Karpas-422 (cell line): ENCODE data around the gene ROS1. TPM values are rescaled to one million over a fixed set of nuclear protein-coding genes. Genes with fewer than 3 reads are reported as not detected.
"Not testable (repeated sequence)": the region's sequence is repeated elsewhere in the genome, so short reads cannot be mapped to it uniquely, and the experiment has no call there.

ENCODE experiments used
- DNase-seq: peaks from one replicate; pipeline ENCODE4 v3.0.0-alpha.2; 2015
- H2AFZ ChIP-seq: fragments of 200-600 bp; sonication (generic); 2 replicates; pipeline ENCODE4 v1.6.1; 2014; ENCODE audit warnings: antibody characterized with exemption, low read length, mixed read lengths
- H3K27ac ChIP-seq: fragments of 200-600 bp; sonication (generic); 2 replicates; pipeline ENCODE4 v1.5.1; 2014; ENCODE audit warnings: mild to moderate bottlenecking, low read length, moderate library complexity
- H3K27me3 ChIP-seq: fragments of 200-600 bp; sonication (generic); 2 replicates; pipeline ENCODE4 v1.6.1; 2014; ENCODE audit warnings: low read length, mixed read lengths
- H3K36me3 ChIP-seq: fragments of 200-600 bp; sonication (generic); 2 replicates; pipeline ENCODE4 v1.6.1; 2014; ENCODE audit warnings: low read length, mixed read lengths; ENCODE audit not compliant: insufficient read depth
- H3K4me1 ChIP-seq: fragments of 200-600 bp; sonication (generic); 2 replicates; pipeline ENCODE4 v1.6.1; 2014; ENCODE audit warnings: mild to moderate bottlenecking, low read length, mixed read lengths
- H3K4me2 ChIP-seq: fragments of 200-600 bp; sonication (generic); 2 replicates; pipeline ENCODE4 v1.6.1; 2014; ENCODE audit warnings: low read length, low read depth, mild to moderate bottlenecking; ENCODE audit not compliant: poor library complexity, severe bottlenecking
- H3K4me3 ChIP-seq: fragments of 200-600 bp; sonication (generic); 2 replicates; pipeline ENCODE4 v1.5.1; 2014; ENCODE audit warnings: mild to moderate bottlenecking, antibody characterized with exemption, low read length, mixed read lengths
- H3K79me2 ChIP-seq: fragments of 200-600 bp; sonication (generic); 2 replicates; pipeline ENCODE4 v1.6.1; 2014; ENCODE audit warnings: mild to moderate bottlenecking, low read length, mixed read lengths
- H3K9ac ChIP-seq: fragments of 200-600 bp; sonication (generic); 2 replicates; pipeline ENCODE4 v1.6.0; 2014; ENCODE audit warnings: low read length
- H3K9me2 ChIP-seq: fragments of 200-600 bp; sonication (generic), shearing (Covaris generic); replicated peaks from 2 replicates; pipeline ENCODE4 v1.6.0; 2014; ENCODE audit warnings: mild to moderate bottlenecking, low read length, moderate library complexity; ENCODE audit not compliant: insufficient read depth
- H3K9me3 ChIP-seq: fragments of 300-700, 200-600 bp; sonication (generic); 2 replicates; pipeline ENCODE4 v1.6.1; 2014; ENCODE audit warnings: low read length, mixed read lengths
- H4K20me1 ChIP-seq: fragments of 200-600 bp; sonication (generic); 2 replicates; pipeline ENCODE4 v1.6.1; 2014; ENCODE audit warnings: mild to moderate bottlenecking, antibody characterized with exemption, low read length, low read depth; ENCODE audit not compliant: insufficient read depth
- total RNA-seq: library from RNA; depleted of rRNA; stranded (reverse); fragments of >200 nt; shearing (Covaris generic); gene quantifications from 2 replicates; pipeline ENCODE4 v1.2.3, GENCODE V29; 2014; ENCODE audit warnings: low replicate concordance

The ROS1 gene
- total RNA-seq, 1 experiment from 2014 or later = not detected

DNA sequence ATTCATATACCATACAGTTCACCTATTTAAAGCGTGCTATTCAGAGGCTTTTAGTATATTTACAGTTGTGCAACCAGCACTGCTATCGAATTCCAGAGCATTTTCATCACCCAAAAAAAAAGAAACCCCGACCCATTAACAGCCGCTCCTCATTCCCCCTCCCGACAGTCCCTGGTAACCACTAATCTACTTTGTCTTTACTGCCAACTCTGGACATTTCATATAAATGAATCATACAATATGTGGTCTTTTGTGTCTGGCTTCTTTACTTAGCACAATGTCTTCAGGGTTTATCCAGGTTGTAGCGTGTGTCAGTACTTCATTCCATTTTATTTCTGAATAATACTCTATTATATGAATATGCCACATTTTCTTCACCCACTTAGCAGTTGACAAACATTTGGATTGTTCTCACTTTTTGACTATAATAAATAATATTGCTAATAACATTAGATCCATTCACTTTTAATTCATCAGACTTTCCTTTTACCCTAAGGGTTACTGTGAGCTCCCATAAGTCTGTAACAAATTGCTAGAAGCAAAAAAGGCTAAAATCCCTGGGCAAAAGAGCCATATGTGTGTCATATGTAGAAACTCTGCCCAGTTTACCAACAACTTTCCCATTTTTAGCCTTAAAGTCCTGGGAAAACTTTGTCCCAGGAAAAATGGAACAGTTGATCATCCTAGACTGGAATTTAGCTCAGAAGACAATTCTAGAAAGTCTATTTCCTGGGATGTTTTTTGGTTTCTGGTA is 23.2 kb upstream of the ROS1 start:
- Histone ChIP-seq H3K9me2 (no peaks in the 10 kb centered on the region), H3K9ac (no peak overlapping the region), H3K27ac (no peak overlapping the region), H3K4me2 (no peak overlapping the region), H3K27me3 (no peaks in the 10 kb centered on the region), H3K4me1 (no peaks in the 10 kb centered on the region), H3K36me3 (no peaks in the 10 kb centered on the region), H3K9me3 (no peaks in the 10 kb centered on the region), H2AFZ (no peak overlapping the region), H3K4me3 (no peak overlapping the region), H3K79me2 (no peaks in the 10 kb centered on the region), H4K20me1 (no peaks in the 10 kb centered on the region)
- no peak for DNase-seq

DNA sequence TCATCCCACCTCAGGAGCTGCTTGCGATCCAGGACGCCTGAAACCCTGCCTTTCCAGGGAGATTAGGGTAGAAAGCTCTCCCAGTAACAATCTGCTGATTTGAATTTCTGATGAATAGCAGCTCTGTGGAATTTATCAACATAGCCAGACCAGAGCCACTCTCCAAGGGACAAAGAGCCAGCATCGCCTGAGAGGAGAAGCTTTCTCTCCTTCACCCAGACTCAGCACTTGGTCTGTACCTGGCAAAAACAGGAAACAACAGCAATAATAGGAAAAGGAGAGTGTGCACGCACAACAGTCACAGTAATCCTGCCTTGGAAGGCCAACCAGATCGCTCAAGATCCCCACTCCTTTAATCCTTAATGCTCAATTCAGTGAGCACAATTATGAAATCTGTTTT is 22.3 kb upstream of the ROS1 start:
- Histone ChIP-seq H3K4me1 (no peaks in the 10 kb centered on the region), H3K27me3 (no peaks in the 10 kb centered on the region), H3K4me2 (no peak overlapping the region), H3K79me2 (no peaks in the 10 kb centered on the region), H3K36me3 (no peaks in the 10 kb centered on the region), H3K4me3 (no peak overlapping the region), H3K9ac (no peak overlapping the region), H2AFZ (no peak overlapping the region), H4K20me1 (no peaks in the 10 kb centered on the region), H3K9me2 (no peaks in the 10 kb centered on the region), H3K27ac (no peak overlapping the region), H3K9me3 (no peaks in the 10 kb centered on the region)
- no peak for DNase-seq

DNA sequence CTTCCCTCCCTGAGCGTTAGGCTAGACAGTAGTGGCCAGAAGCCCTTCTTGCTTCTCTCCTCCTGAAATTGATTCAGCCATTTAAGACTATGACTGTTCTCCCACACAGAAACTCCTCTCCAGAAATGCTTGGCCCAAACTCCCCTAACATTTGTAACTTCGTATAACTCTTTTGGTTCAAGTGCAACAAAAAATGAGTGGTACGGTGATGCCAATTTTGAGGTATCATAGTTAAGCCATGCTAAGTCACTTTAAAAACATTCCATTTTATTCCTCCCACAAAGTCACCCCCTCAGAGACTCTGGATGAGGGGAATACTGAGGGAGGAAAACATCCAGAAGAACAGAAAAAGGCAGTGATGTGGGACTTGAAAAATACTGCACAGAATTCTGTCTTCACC is 21.1 kb upstream of the ROS1 start:
- Histone ChIP-seq H3K27ac (no peak overlapping the region), H3K9me2 (no peaks in the 10 kb centered on the region), H3K4me1 (no peaks in the 10 kb centered on the region), H3K4me2 (no peak overlapping the region), H4K20me1 (no peaks in the 10 kb centered on the region), H3K79me2 (no peaks in the 10 kb centered on the region), H3K27me3 (no peaks in the 10 kb centered on the region), H3K9ac (no peak overlapping the region), H3K4me3 (no peak overlapping the region), H3K9me3 (no peaks in the 10 kb centered on the region), H2AFZ (no peak overlapping the region), H3K36me3 (no peaks in the 10 kb centered on the region)
- no peak for DNase-seq

DNA sequence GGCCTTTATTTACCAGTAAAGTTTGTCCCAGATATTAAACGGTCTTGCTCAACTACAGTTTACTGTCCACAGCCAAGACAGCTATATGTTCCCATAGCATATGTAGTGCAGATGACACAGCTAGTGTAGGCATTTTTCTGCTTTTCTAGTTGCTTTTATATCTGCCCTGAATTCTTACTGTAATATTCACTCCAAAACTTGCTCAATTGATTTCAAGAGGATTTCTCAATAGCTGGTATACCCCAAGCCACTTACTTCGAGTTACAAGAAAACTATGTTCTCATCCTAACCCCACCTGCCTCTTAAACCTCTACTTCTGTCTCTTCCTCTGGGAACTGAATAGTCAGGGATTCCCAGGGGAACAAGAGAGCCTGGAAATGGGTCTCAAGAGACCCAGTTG is 18.9 kb upstream of the ROS1 start:
- no peak overlapping the region for H3K4me2 ChIP-seq

DNA sequence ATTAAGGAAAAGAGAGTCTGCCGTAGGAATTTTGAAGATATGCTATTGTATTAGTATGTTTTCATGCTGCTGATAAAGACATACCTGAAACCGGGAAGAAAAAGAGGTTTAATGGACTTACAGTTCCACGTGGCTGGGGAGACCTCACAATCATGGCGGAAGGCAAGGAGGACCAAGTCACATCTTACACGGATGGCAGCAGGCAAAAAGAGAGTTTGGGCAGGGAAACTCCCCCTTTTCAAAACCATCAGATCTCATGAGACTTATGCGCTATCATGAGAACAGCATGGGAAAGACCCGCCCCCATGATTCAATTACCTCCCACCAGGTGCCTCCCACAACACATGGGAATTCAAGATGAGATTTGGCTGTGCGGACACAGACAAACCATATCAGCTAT is 16.6 kb upstream of the ROS1 start:
- not testable (repeated sequence) for H3K79me2 ChIP-seq, H3K9ac ChIP-seq, DNase-seq, H3K27ac ChIP-seq, H3K36me3 ChIP-seq, H3K4me2 ChIP-seq, H3K27me3 ChIP-seq, H3K9me2 ChIP-seq, H4K20me1 ChIP-seq, H3K4me3 ChIP-seq, H2AFZ ChIP-seq, H3K9me3 ChIP-seq, H3K4me1 ChIP-seq

More for the DNA sequence above, 18.9 kb upstream of the ROS1 start:
- Histone ChIP-seq H3K27me3 (no peaks in the 10 kb centered on the region), H3K79me2 (no peaks in the 10 kb centered on the region), H3K4me1 (no peaks in the 10 kb centered on the region), H3K4me3 (no peak overlapping the region), H2AFZ (no peak overlapping the region), H4K20me1 (no peaks in the 10 kb centered on the region), H3K9ac (no peak overlapping the region), H3K36me3 (no peaks in the 10 kb centered on the region), H3K27ac (no peak overlapping the region), H3K9me3 (no peaks in the 10 kb centered on the region), H3K9me2 (no peaks in the 10 kb centered on the region)
- DNase-seq = no peak

DNA sequence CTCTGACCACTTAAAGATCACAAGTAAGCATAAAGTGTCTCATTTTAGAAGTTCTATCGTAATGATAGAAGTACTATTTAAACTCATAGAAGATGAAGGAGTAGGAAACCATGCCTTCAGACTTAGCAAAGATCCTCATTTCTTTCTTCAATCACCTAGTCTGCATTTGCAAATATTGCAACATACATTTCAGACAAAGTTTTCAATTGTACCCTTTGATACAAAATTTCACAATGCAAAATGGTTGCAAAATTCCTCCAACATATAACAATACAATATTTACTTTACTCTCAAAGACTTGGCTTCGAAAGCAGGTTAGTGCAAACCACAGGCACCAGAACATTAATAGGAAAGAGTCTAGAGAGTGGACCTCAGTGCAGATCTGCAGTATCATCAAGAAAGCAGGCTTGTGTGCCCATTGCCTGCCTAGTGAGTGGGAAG is 16.1 kb upstream of the ROS1 start:
- H3K4me1 ChIP-seq = no peaks in the 10 kb centered on the region
- DNase-seq = no peak
- H3K9me3 ChIP-seq = no peaks in the 10 kb centered on the region
- no peaks in the 10 kb centered on the region for H3K36me3 ChIP-seq
- H3K79me2 ChIP-seq = no peaks in the 10 kb centered on the region
- H3K9me2 ChIP-seq = no peaks in the 10 kb centered on the region
- no peaks in the 10 kb centered on the region for H4K20me1 ChIP-seq
- no peak overlapping the region for H3K9ac ChIP-seq
- no peak overlapping the region; the same call in 1 of the 2 replicates for H2AFZ ChIP-seq
- H3K27ac ChIP-seq = no peak overlapping the region
- no peaks in the 10 kb centered on the region for H3K27me3 ChIP-seq
- no peak overlapping the region for H3K4me2 ChIP-seq
- no peak overlapping the region for H3K4me3 ChIP-seq

DNA sequence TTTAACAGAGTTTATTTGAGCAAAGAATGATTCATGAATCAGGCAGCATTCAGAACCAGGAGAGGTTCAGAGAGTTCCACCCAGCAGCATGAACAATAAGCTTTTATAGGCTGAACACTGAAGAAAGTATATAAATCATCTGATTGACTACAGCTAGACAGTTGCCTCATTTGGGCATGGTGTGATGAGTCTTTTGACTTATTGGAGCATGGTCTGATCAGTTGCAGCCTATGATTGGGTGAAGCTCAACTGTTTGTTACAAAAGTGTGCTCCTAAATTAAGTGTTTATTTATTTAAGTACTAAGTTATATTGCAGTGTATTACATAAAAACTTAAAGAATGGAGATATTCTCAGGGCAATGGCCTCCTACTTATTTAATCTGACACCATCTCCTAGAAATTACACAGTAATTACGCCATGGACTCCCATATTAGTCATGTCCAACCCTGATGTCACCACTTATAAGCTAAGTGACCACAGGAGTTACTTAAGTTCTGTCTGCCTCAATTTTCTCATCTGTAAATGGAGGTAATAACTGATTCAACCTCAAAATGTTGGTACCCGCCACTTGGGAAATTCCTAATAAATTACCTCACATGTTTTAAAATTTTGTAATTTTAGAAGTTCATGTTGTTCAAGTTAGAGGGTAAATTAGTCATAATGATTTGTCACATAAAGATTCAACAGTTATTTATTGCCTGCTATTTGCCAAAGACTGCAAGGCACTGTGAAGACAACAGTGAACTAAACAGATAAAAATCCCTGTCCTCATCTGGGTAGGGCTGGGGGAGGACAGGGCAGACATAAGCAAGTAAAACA is 15.2 kb upstream of the ROS1 start:
- H3K36me3 ChIP-seq = no peaks in the 10 kb centered on the region
- no peaks in the 10 kb centered on the region for H3K27me3 ChIP-seq
- H2AFZ ChIP-seq = no peak overlapping the region
- no peaks in the 10 kb centered on the region for H3K4me1 ChIP-seq
- H3K9me2 ChIP-seq = no peaks in the 10 kb centered on the region
- no peaks in the 10 kb centered on the region for H3K9me3 ChIP-seq
- DNase-seq = no peak
- no peak overlapping the region for H3K9ac ChIP-seq
- H3K4me2 ChIP-seq = no peak overlapping the region
- H3K27ac ChIP-seq = no peak overlapping the region
- H4K20me1 ChIP-seq = no peaks in the 10 kb centered on the region
- H3K79me2 ChIP-seq = no peaks in the 10 kb centered on the region
- H3K4me3 ChIP-seq = no peak overlapping the region

DNA sequence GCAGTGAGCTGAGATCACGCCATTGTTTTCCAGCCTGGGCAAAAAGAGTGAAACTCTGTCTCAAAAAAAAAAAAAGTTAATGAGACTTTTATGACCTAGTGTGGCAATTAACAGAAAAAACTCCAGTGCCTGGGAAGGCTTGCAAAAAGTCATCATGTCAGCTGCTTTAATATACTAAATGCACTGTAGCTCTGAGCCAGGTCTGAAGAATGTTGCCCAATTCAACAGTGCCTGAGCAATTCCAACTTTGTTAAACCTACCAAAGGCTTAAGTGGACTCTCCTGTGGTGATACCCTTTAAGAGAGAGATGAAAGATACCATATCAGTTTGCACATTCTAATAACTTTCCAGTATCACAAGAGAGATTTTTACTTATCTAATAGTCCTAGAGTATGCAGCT is 6.5 kb upstream of the ROS1 start:
- DNase-seq = no peak
- Histone ChIP-seq H3K9me3 (no peaks in the 10 kb centered on the region), H3K4me2 (no peak overlapping the region), H3K79me2 (no peaks in the 10 kb centered on the region), H3K9me2 (no peaks in the 10 kb centered on the region), H4K20me1 (no peaks in the 10 kb centered on the region), H3K27me3 (no peaks in the 10 kb centered on the region), H3K4me3 (no peak overlapping the region), H3K36me3 (no peaks in the 10 kb centered on the region), H3K27ac (no peak overlapping the region), H3K4me1 (no peaks in the 10 kb centered on the region), H3K9ac (no peak overlapping the region), H2AFZ (no peak overlapping the region)
